K562 (cell line): ENCODE data around the gene BPTF. TPM values are rescaled to one million over a fixed set of nuclear protein-coding genes. Genes with fewer than 3 reads are reported as not detected.

Experiments
- GATAD2B ChIP-seq: fragments of 450-650 bp; IDR thresholded peaks from 2 replicates; pipeline ENCODE4 v1.6.1; 2017; ENCODE audit warnings: mild to moderate bottlenecking, borderline replicate concordance
- MCM5 ChIP-seq: fragments of 450-650 bp; IDR thresholded peaks from 2 replicates; pipeline ENCODE4 v1.6.1; 2016; ENCODE audit warnings: low read depth
- NELFE ChIP-seq: IDR thresholded peaks from 2 replicates; pipeline ENCODE4 v1.6.1; 2011; ENCODE audit warnings: mild to moderate bottlenecking; ENCODE audit not compliant: insufficient read depth, insufficient read length
- RBM25 ChIP-seq: fragments of 200-400 bp; formaldehyde crosslinking; IDR thresholded peaks from 2 replicates; pipeline ENCODE4 v1.6.1; 2018; ENCODE audit warnings: low read length, low read depth, moderate library complexity; ENCODE audit not compliant: severe bottlenecking
- RUNX1 ChIP-seq: sonication (generic); IDR thresholded peaks from 2 replicates; pipeline ENCODE4 v1.6.1; 2016; ENCODE audit warnings: antibody characterized with exemption, low read depth
- SLC30A9 ChIP-seq: fragments of 250-450 bp; sonication (Bioruptor Pico); IDR thresholded peaks from 2 replicates; pipeline ENCODE4 v1.8.0; 2022; ENCODE audit warnings: mild to moderate bottlenecking, moderate library complexity
- TRIM24 ChIP-seq, 2 experiments: fragments of 450-650 bp; IDR thresholded peaks; 2 replicates each; pipeline ENCODE4 v1.6.1; 2016
- ZNF589 ChIP-seq: fragments of 200-800 bp; sonication (Bioruptor generic); IDR thresholded peaks from 2 replicates; pipeline ENCODE4 v1.6.1; 2016; ENCODE audit warnings: low read depth, missing genetic modification characterization, missing compliant biosample characterization
- polyA plus RNA-seq, 8 experiments: library from polyadenylated mRNA; depleted of rRNA in 4 of 8; stranded (reverse) in 5 of 8; unstranded in 3 of 8; fragments of >200 nt; fragmentation: Nextera tagmentation in 2 of 8; fragmentation: Illumina TruSeq in 1 of 8; extraction: Ambion mirVana in 2 of 8; extraction: Trizol in 1 of 8; gene quantifications; 2 replicates each; pipeline versions ENCODE4 v1.2.1 to v1.2.3, GENCODE V29; 2011 to 2014; ENCODE audit warnings: inconsistent platforms in 1 of 8, missing spikeins in 1 of 8
- total RNA-seq, 7 experiments: library from RNA; depleted of rRNA in 6 of 7; stranded (reverse); fragments of >200 nt in 6 of 7; fragmentation: Illumina TruSeq in 2 of 7; extraction: Trizol in 2 of 7; gene quantifications; 2 replicates each; pipeline versions ENCODE4 v1.2.1 to v1.2.3, GENCODE V29; 2011 to 2021; ENCODE audit warnings: low replicate concordance in 1 of 7
- TF ChIP-seq, protein P1 (sequence below), 2 experiments: fragments of 450-650 bp; formaldehyde crosslinking in 1 of 2; IDR thresholded peaks; 2 replicates each; pipeline versions ENCODE4 v1.4.0 to v1.6.1; 2014 to 2020; ENCODE audit warnings: mild to moderate bottlenecking in 2 of 2, borderline replicate concordance in 1 of 2, low read depth in 1 of 2
- TF ChIP-seq, protein P2 (sequence below): fragments of 250-450 bp; sonication (Bioruptor Pico); IDR thresholded peaks from 2 replicates; pipeline ENCODE4 v1.5.0; 2021; ENCODE audit warnings: mild to moderate bottlenecking, borderline replicate concordance
- TF ChIP-seq, protein P3 (sequence below): fragments of 250-450 bp; sonication (Bioruptor Pico); IDR thresholded peaks from 2 replicates; pipeline ENCODE4 v1.8.0; 2021; ENCODE audit warnings: moderate library complexity, mild to moderate bottlenecking, inconsistent platforms

Gene BPTF
- total and polyA plus RNA-seq, 9 of the 15 experiments (the other 6 are each of a cell fraction or from before 2014, with no cell fraction given): 12.5 to 52.1 (median 26.9) TPM

DNA sequence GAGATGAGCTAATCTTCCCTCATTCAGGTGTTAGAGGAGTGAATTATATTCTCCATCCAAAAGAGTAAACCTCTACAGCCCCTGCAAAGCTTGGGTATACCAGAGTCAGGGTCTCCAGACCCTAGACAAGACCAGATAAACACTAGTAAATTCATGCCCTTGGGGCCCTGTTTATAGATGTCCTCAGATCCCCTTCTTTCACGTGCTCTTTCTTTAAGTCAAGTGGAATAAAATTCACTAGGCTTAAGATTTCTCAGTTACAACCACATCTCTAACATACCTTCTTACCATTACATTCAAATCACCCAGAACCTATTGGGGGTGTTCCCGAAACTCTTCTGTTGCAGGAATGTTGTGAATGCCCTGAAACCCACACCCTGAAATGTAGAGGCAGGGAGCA, 173.2 kb downstream of the BPTF start (continued):
- TF ChIP-seq, protein P1, sequence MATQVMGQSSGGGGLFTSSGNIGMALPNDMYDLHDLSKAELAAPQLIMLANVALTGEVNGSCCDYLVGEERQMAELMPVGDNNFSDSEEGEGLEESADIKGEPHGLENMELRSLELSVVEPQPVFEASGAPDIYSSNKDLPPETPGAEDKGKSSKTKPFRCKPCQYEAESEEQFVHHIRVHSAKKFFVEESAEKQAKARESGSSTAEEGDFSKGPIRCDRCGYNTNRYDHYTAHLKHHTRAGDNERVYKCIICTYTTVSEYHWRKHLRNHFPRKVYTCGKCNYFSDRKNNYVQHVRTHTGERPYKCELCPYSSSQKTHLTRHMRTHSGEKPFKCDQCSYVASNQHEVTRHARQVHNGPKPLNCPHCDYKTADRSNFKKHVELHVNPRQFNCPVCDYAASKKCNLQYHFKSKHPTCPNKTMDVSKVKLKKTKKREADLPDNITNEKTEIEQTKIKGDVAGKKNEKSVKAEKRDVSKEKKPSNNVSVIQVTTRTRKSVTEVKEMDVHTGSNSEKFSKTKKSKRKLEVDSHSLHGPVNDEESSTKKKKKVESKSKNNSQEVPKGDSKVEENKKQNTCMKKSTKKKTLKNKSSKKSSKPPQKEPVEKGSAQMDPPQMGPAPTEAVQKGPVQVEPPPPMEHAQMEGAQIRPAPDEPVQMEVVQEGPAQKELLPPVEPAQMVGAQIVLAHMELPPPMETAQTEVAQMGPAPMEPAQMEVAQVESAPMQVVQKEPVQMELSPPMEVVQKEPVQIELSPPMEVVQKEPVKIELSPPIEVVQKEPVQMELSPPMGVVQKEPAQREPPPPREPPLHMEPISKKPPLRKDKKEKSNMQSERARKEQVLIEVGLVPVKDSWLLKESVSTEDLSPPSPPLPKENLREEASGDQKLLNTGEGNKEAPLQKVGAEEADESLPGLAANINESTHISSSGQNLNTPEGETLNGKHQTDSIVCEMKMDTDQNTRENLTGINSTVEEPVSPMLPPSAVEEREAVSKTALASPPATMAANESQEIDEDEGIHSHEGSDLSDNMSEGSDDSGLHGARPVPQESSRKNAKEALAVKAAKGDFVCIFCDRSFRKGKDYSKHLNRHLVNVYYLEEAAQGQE (IDR thresholded peaks at IDR 0.05; ENCODE audit: borderline replicate concordance): no peak
- TF ChIP-seq, protein P1 (CRISPR knock-in tag; IDR thresholded peaks at IDR 0.05; ENCODE audit: low read depth): no peak
- no peak for TF ChIP-seq RUNX1
- TF ChIP-seq ZNF589 (CRISPR knock-in tag): no peak
- TF ChIP-seq RBM25: no peak
- no peak for TF ChIP-seq SLC30A9 (CRISPR knock-in tag)
- no peak for TF ChIP-seq MCM5
- TF ChIP-seq NELFE: no peak
- no peak for TF ChIP-seq GATAD2B
- TF ChIP-seq, protein P2, sequence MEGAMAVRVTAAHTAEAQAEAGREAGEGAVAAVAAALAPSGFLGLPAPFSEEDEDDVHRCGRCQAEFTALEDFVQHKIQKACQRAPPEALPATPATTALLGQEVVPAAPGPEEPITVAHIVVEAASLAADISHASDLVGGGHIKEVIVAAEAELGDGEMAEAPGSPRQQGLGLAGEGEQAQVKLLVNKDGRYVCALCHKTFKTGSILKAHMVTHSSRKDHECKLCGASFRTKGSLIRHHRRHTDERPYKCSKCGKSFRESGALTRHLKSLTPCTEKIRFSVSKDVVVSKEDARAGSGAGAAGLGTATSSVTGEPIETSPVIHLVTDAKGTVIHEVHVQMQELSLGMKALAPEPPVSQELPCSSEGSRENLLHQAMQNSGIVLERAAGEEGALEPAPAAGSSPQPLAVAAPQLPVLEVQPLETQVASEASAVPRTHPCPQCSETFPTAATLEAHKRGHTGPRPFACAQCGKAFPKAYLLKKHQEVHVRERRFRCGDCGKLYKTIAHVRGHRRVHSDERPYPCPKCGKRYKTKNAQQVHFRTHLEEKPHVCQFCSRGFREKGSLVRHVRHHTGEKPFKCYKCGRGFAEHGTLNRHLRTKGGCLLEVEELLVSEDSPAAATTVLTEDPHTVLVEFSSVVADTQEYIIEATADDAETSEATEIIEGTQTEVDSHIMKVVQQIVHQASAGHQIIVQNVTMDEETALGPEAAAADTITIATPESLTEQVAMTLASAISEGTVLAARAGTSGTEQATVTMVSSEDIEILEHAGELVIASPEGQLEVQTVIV (CRISPR knock-in tag): no peak
- TF ChIP-seq TRIM24 (IDR thresholded peaks at IDR 0.05): no peak
- TF ChIP-seq, protein P3, sequence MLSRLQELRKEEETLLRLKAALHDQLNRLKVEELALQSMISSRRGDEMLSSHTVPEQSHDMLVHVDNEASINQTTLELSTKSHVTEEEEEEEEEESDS (CRISPR knock-in tag): no peak
